Tibial artery (tissue), 4 donors: ENCODE data around the gene ERVW-1.

Experiments
- DNase-seq, 2 donors: peaks; one replicate each; pipeline ENCODE4 v3.0.0-alpha.2; 2019
- H3K27ac ChIP-seq, 2 donors: fragments of 200-600 bp; sonication (generic) in 1 of 2; 1 replicate in 1 of 2; 2 replicates in 1 of 2; pipeline ENCODE4 v1.5.1; 2018 to 2019; ENCODE audit warnings: mild to moderate bottlenecking in 1 of 2
- H3K27me3 ChIP-seq, 2 donors: fragments of 200-600 bp; sonication (generic) in 1 of 2; one replicate each; pipeline versions ENCODE4 v1.5.1 to v1.6.0; 2016 to 2019
- H3K36me3 ChIP-seq, 3 donors: fragments of 200-600 bp; sonication (generic) in 2 of 3; one replicate each; pipeline ENCODE4 v1.5.1; 2016 to 2019; ENCODE audit warnings: mild to moderate bottlenecking in 2 of 3
- H3K4me1 ChIP-seq, 4 donors: fragments of 200-600 bp; sonication (generic) in 2 of 4; 1 replicate in 3 of 4; 2 replicates in 1 of 4; pipeline ENCODE4 v1.5.1; 2016 to 2019
- H3K4me3 ChIP-seq, 2 donors: fragments of 200-600 bp; sonication (generic) in 1 of 2; 1 replicate in 1 of 2; 2 replicates in 1 of 2; pipeline ENCODE4 v1.5.1; 2018 to 2019; ENCODE audit warnings: mild to moderate bottlenecking in 2 of 2
- H3K9me3 ChIP-seq, 3 donors: fragments of 200-600 bp; sonication (generic) in 1 of 3; one replicate each; pipeline ENCODE4 v1.5.1; 2016 to 2019
- intact Hi-C: fragments of 100-400 bp; cut with DNase I; formaldehyde crosslinking; loops from one replicate; pipeline ENCODE4 v1.15.0; 2023; ENCODE audit warnings: low total_unique reads
- TF ChIP-seq, protein P1 (sequence below), 2 experiments: fragments of 200-600 bp in 1 of 2; fragments of 450-650 bp in 1 of 2; IDR thresholded peaks; one replicate each; pipeline ENCODE4 v1.5.1; 2017 to 2019; ENCODE audit warnings: antibody characterized with exemption in 2 of 2, mild to moderate bottlenecking in 1 of 2, moderate library complexity in 1 of 2

ERVW-1 gene

GRCh38 chr7:92506363-92506762, 28.6 kb upstream of the ERVW-1 start:
- Histone ChIP-seq H3K36me3 (peaks cover 62 to 90% (median 64%) of the 10 kb centered on the region in 3 donors), H3K27ac (no peak overlapping the region), H3K27me3 (no peaks in the 10 kb centered on the region), H3K9me3 (no peaks in the 10 kb centered on the region), H3K4me3 (no peak overlapping the region), H3K4me1 (no peaks in the 10 kb centered on the region)
- TF ChIP-seq, protein P1, sequence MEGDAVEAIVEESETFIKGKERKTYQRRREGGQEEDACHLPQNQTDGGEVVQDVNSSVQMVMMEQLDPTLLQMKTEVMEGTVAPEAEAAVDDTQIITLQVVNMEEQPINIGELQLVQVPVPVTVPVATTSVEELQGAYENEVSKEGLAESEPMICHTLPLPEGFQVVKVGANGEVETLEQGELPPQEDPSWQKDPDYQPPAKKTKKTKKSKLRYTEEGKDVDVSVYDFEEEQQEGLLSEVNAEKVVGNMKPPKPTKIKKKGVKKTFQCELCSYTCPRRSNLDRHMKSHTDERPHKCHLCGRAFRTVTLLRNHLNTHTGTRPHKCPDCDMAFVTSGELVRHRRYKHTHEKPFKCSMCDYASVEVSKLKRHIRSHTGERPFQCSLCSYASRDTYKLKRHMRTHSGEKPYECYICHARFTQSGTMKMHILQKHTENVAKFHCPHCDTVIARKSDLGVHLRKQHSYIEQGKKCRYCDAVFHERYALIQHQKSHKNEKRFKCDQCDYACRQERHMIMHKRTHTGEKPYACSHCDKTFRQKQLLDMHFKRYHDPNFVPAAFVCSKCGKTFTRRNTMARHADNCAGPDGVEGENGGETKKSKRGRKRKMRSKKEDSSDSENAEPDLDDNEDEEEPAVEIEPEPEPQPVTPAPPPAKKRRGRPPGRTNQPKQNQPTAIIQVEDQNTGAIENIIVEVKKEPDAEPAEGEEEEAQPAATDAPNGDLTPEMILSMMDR (IDR thresholded peaks at IDR 0.05), result no peak
- no peak for DNase-seq
- intact Hi-C loops, result no loop called here

GRCh38 chr7:92504563-92504962, 26.8 kb upstream of the ERVW-1 start:
- Histone ChIP-seq H3K4me3 (no peak overlapping the region), H3K36me3 (peaks cover 72 to 92% (median 73%) of the 10 kb centered on the region in 3 donors), H3K9me3 (no peaks in the 10 kb centered on the region), H3K27ac (no peak overlapping the region), H3K27me3 (no peaks in the 10 kb centered on the region), H3K4me1 (no peaks in the 10 kb centered on the region)
- intact Hi-C loops, result no loop called here
- TF ChIP-seq, protein P1 (IDR thresholded peaks at IDR 0.05), result no peak
- no peak for DNase-seq

- no peak overlapping the region for H3K27ac ChIP-seq
- H3K4me1 ChIP-seq, result no peaks in the 10 kb centered on the region
- H3K27me3 ChIP-seq, result no peaks in the 10 kb centered on the region
- intact Hi-C loops, result no loop called here
- DNase-seq, result no peak
- H3K36me3 ChIP-seq, result peaks cover 77 to 94% (median 80%) of the 10 kb centered on the region in 3 donors
- no peak overlapping the region for H3K4me3 ChIP-seq
- TF ChIP-seq, protein P1 (IDR thresholded peaks at IDR 0.05), result no peak
- H3K9me3 ChIP-seq, result no peaks in the 10 kb centered on the region
These were observed 26.0 kb upstream of the ERVW-1 start for GRCh38 chr7:92503767-92504166.

GRCh38 chr7:92498557-92498956, 20.8 kb upstream of the ERVW-1 start:
- no peaks in the 10 kb centered on the region for H3K9me3 ChIP-seq
- TF ChIP-seq, protein P1 (IDR thresholded peaks at IDR 0.05), result no peak
- intact Hi-C loops, result loop anchor here (10.0 kb wide), 1 partner anchor 76 kb away; no protein-coding TSS in a partner anchor
- no peak for DNase-seq
- H3K4me3 ChIP-seq, result no peak overlapping the region
- no peaks in the 10 kb centered on the region for H3K4me1 ChIP-seq
- no peak overlapping the region for H3K27ac ChIP-seq
- peaks cover 59 to 89% (median 78%) of the 10 kb centered on the region in 3 donors for H3K36me3 ChIP-seq
- H3K27me3 ChIP-seq, result no peaks in the 10 kb centered on the region

- Histone ChIP-seq H3K4me1 (no peaks in the 10 kb centered on the region), H3K27me3 (no peaks in the 10 kb centered on the region), H3K36me3 (peaks cover 64 to 89% (median 78%) of the 10 kb centered on the region in 3 donors), H3K27ac (no peak overlapping the region), H3K9me3 (no peaks in the 10 kb centered on the region), H3K4me3 (no peak overlapping the region)
- no peak for DNase-seq
- TF ChIP-seq, protein P1 (IDR thresholded peaks at IDR 0.05), result no peak
- intact Hi-C loops, result loop anchor here (10.0 kb wide), 1 partner anchor 78 kb away; no protein-coding TSS in a partner anchor
These were observed 19.1 kb upstream of the ERVW-1 start for GRCh38 chr7:92496876-92497275.

GRCh38 chr7:92489634-92490033, 11.9 kb upstream of the ERVW-1 start:
- no peak overlapping the region for H3K27ac ChIP-seq
- TF ChIP-seq, protein P1 (IDR thresholded peaks at IDR 0.05), result no peak
- intact Hi-C loops, result loop anchor here (10.0 kb wide), 1 partner anchor 85 kb away; no protein-coding TSS in a partner anchor
- H3K4me3 ChIP-seq, result no peak overlapping the region
- no peaks in the 10 kb centered on the region for H3K27me3 ChIP-seq
- no peaks in the 10 kb centered on the region for H3K4me1 ChIP-seq
- DNase-seq, result no peak
- no peaks in the 10 kb centered on the region for H3K9me3 ChIP-seq
- H3K36me3 ChIP-seq, result peaks cover 71 to 98% (median 86%) of the 10 kb centered on the region in 3 donors
